ENCODE data around the gene VAT1L. TPM values are rescaled to one million over a fixed set of nuclear protein-coding genes. Genes with fewer than 3 reads are reported as not detected.

The VAT1L gene
- total RNA-seq, 1 experiment from 2014 or later, result 33.8 TPM

DNA sequence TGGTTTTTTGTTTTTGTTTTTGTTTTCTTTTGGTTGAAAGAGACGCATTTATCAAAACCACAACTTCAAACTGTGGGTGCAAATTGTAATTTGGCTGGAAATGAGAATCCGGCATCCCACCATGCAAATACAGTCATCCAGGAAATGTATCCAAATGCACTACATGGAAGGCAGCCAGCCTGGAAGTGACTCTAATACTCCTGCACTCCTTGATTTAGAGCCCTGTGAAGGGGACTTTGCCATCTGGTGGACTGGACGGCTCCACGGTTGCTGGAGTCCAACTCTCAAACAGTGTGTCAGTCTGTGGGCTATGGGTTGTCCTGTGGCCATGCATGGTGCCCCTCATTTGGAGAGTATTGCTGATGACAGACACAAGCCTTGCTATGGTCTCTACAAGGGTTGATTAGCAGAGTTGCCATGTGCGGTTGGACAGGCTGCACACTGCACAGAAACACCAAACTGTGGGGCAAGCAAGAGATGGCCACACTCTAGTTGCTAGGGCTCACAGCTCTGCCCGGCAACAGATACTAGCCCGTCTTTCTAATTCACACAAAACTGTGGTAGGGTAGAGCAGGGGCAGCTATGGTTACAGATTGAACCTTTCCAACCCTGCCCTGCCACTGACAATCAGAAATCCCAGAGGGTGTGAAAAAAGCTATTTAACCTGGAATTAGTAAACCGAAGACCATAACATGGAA lies 62.4 kb downstream of the VAT1L start:
- H2BK12ac ChIP-seq (ENCODE audit: insufficient read length, low read depth, low read length), result no peak overlapping the region
- no peak overlapping the region for H3K56ac ChIP-seq (ENCODE audit: insufficient read length, low read depth, low read length)
- Mint-ChIP-seq H3K4me1 (peaks cover 8 to 16% of the 10 kb centered on the region in 2 experiments), H3K9me3 (no peaks in the 10 kb centered on the region), H3K27me3 (ENCODE audit: low read depth) (peaks cover 11% of the 10 kb centered on the region), H3K27ac (peak overlapping the region in 1 of 3 experiments; percentile 27; a peak in 1 of 7 replicates), H3K36me3 (ENCODE audit: insufficient read depth in 1 of 3, low read depth in 3 of 3) (peaks cover 3 to 17% (median 9%) of the 10 kb centered on the region in 3 experiments; a peak in 5 of 7 replicates), H3K4me3 (no peak overlapping the region)
- no peak overlapping the region for H3K27ac ChIP-seq (ENCODE audit: insufficient read length, low read depth, low read length)
- H2BK15ac ChIP-seq (ENCODE audit: low read depth, low read length), result no peak overlapping the region
- DNase-seq, result no peak
- no peak overlapping the region for H2BK5ac ChIP-seq (ENCODE audit: insufficient read length, low read length)
- no peak overlapping the region for H3K23ac ChIP-seq (ENCODE audit: insufficient read length, low read depth, low read length)
- H4K5ac ChIP-seq (ENCODE audit: insufficient read length, low read depth, low read length), result no peak overlapping the region
- H3K14ac ChIP-seq (ENCODE audit: insufficient read depth, low read length), result no peak overlapping the region
- H4K91ac ChIP-seq (ENCODE audit: insufficient read length, low read depth, low read length), result no peak overlapping the region
- TF ChIP-seq, protein P1, sequence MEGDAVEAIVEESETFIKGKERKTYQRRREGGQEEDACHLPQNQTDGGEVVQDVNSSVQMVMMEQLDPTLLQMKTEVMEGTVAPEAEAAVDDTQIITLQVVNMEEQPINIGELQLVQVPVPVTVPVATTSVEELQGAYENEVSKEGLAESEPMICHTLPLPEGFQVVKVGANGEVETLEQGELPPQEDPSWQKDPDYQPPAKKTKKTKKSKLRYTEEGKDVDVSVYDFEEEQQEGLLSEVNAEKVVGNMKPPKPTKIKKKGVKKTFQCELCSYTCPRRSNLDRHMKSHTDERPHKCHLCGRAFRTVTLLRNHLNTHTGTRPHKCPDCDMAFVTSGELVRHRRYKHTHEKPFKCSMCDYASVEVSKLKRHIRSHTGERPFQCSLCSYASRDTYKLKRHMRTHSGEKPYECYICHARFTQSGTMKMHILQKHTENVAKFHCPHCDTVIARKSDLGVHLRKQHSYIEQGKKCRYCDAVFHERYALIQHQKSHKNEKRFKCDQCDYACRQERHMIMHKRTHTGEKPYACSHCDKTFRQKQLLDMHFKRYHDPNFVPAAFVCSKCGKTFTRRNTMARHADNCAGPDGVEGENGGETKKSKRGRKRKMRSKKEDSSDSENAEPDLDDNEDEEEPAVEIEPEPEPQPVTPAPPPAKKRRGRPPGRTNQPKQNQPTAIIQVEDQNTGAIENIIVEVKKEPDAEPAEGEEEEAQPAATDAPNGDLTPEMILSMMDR (conservative IDR thresholded peaks at IDR 0.05), result no peak
- no peaks in the 10 kb centered on the region; the same call in 1 of the 2 replicates for H3K27me3 ChIP-seq (ENCODE audit: insufficient read depth, low read length)
- H3K9me3 ChIP-seq (ENCODE audit: control insufficient read depth, low read depth, low read length), result no peaks in the 10 kb centered on the region
- H4K8ac ChIP-seq (replicated peaks; ENCODE audit: insufficient read length, low read depth, low read length), result no peak overlapping the region
- H4K20me1 ChIP-seq (ENCODE audit: control insufficient read depth, insufficient read depth, insufficient read length), result no peaks in the 10 kb centered on the region
- no peak overlapping the region for H3K4ac ChIP-seq (ENCODE audit: low read depth, low read length)
- H2BK120ac ChIP-seq (ENCODE audit: low read depth, low read length, poor library complexity, severe bottlenecking), result no peak overlapping the region
- H3K4me2 ChIP-seq (ENCODE audit: insufficient read depth, insufficient read length, low read length), result no peak overlapping the region
- no peaks in the 10 kb centered on the region for H3K23me2 ChIP-seq (ENCODE audit: insufficient read length, low read depth, low read length, poor library complexity, severe bottlenecking)
- H2AFZ ChIP-seq (ENCODE audit: low read length), result no peak overlapping the region
- no peak overlapping the region for H3K18ac ChIP-seq (ENCODE audit: insufficient read length, low read depth, low read length)
- H3K9ac ChIP-seq (ENCODE audit: extremely low read depth, insufficient read length, low read length), result no peak overlapping the region
- H3K79me1 ChIP-seq (ENCODE audit: insufficient read depth, low read depth, low read length, poor library complexity, severe bottlenecking), result no peaks in the 10 kb centered on the region
- no peak overlapping the region for H2BK20ac ChIP-seq (ENCODE audit: low read depth, low read length, poor library complexity, severe bottlenecking)
- no peaks in the 10 kb centered on the region for H3K4me1 ChIP-seq (ENCODE audit: insufficient read depth, low read length)
- H3K79me2 ChIP-seq (ENCODE audit: insufficient read depth, low read length), result no peaks in the 10 kb centered on the region
- WGBS (ENCODE audit: extremely low coverage, insufficient read length, low lambda C conversion rate), result no CpG with 5 or more reads among the region's 8 CpGs
- no peak overlapping the region for H2AK5ac ChIP-seq (ENCODE audit: insufficient read length, low read length)
- H3T11ph ChIP-seq (ENCODE audit: low read length), result no peak overlapping the region

Data from H9 (cell line).